ENCODE measurements around the gene GIGYF2.

DNA sequence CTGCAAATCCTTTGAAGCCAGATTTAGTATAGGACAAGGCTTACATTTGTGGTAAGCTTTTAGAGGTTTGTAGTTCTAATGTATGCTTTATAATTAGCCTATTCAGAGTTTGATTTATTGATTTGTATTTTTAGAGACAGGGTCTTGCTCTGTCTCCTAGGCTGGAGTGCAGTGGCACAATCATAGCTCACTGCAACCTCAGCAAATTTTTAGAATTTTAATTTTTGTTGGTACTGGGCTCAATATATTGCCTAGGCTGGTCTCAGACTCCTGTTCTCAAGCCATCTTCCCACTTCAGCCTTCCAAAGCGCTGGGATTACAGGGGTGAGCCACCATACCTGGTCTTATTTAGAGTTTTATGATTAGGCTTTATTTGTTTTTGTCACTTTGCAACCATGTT lies 74.7 kb downstream of the GIGYF2 start:
- no peak for TF ChIP-seq EP300 (IDR thresholded peaks at IDR 0.05)
- TF ChIP-seq, protein P1, sequence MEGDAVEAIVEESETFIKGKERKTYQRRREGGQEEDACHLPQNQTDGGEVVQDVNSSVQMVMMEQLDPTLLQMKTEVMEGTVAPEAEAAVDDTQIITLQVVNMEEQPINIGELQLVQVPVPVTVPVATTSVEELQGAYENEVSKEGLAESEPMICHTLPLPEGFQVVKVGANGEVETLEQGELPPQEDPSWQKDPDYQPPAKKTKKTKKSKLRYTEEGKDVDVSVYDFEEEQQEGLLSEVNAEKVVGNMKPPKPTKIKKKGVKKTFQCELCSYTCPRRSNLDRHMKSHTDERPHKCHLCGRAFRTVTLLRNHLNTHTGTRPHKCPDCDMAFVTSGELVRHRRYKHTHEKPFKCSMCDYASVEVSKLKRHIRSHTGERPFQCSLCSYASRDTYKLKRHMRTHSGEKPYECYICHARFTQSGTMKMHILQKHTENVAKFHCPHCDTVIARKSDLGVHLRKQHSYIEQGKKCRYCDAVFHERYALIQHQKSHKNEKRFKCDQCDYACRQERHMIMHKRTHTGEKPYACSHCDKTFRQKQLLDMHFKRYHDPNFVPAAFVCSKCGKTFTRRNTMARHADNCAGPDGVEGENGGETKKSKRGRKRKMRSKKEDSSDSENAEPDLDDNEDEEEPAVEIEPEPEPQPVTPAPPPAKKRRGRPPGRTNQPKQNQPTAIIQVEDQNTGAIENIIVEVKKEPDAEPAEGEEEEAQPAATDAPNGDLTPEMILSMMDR (IDR thresholded peaks at IDR 0.05) = no peak
